Vagina (tissue), 2 donors: Measurements from ENCODE around the gene ZBTB11.

Source experiments
- CTCF ChIP-seq, 3 experiments: fragments of 450-650 bp in 2 of 3; fragments of 200-600 bp in 1 of 3; sonication (generic) in 1 of 3; IDR thresholded peaks; one replicate each; pipeline ENCODE4 v1.5.1; 2017 to 2019; ENCODE audit warnings: antibody characterized with exemption in 3 of 3, mild to moderate bottlenecking in 2 of 3, moderate library complexity in 2 of 3
- POLR2A ChIP-seq, 2 donors: fragments of 450-650 bp; IDR thresholded peaks; one replicate each; pipeline ENCODE4 v1.6.1; 2017; ENCODE audit warnings: antibody characterized with exemption in 2 of 2, mild to moderate bottlenecking in 2 of 2, moderate library complexity in 2 of 2

- TF ChIP-seq POLR2A (IDR thresholded peaks at IDR 0.05) (no peak), CTCF (IDR thresholded peaks at IDR 0.05) (no peak)
These were observed 11.1 kb downstream of the ZBTB11 start for GRCh38 chr3:101665851-101666250.
